ENCODE data around the gene ZNF674. TPM values are rescaled to one million over a fixed set of nuclear protein-coding genes. Genes with fewer than 3 reads are reported as not detected.
"Not testable (repeated sequence)": the region's sequence is repeated elsewhere in the genome, so short reads cannot be mapped to it uniquely, and the experiment has no call there.

The ZNF674 gene
- polyA plus RNA-seq, 4 donors: 0.89 to 3.7 (median 1.3) TPM

GRCh38 chrX:46530404-46530908 is 14.8 kb downstream of the ZNF674 start:
- not testable (repeated sequence) for FAIRE-seq; H3K4me1 ChIP-seq (ENCODE audit: control insufficient read depth in 3 of 3, insufficient read depth in 2 of 3, low read depth in 1 of 3, low read length in 2 of 3)
- WGBS, 3 donors: 67 to 100% (median 69%) methylated on average over 1 of the region's 1 CpG

GRCh38 chrX:46529740-46530403 is 15.3 kb downstream of the ZNF674 start:
- not testable (repeated sequence) for FAIRE-seq; H3K4me3 ChIP-seq (ENCODE audit: low read depth in 1 of 3, low read length in 3 of 3); DNase-seq; H3K9me3 ChIP-seq (ENCODE audit: control insufficient read depth in 2 of 2, insufficient read depth in 1 of 2, low read depth in 1 of 2, low read length in 1 of 2); H3K27ac ChIP-seq (ENCODE audit: low read depth in 1 of 3, low read length in 2 of 3); H3K36me3 ChIP-seq (ENCODE audit: control insufficient read depth in 3 of 3, insufficient read depth in 2 of 3, low read depth in 1 of 3, low read length in 3 of 3); H3K4me1 ChIP-seq (ENCODE audit: control insufficient read depth in 3 of 3, insufficient read depth in 2 of 3, low read depth in 1 of 3, low read length in 2 of 3); H3K27me3 ChIP-seq (ENCODE audit: control insufficient read depth in 3 of 3, insufficient read depth in 3 of 3, low read length in 3 of 3)
- 78 to 92% (median 89%) methylated on average over 11 to 12 of the region's 12 CpGs for WGBS, 3 donors

More at GRCh38 chrX:46530404-46530908, 14.8 kb downstream of the ZNF674 start:
- not testable (repeated sequence) for H3K27me3 ChIP-seq (ENCODE audit: control insufficient read depth in 3 of 3, insufficient read depth in 3 of 3, low read length in 3 of 3); H3K36me3 ChIP-seq (ENCODE audit: control insufficient read depth in 3 of 3, insufficient read depth in 2 of 3, low read depth in 1 of 3, low read length in 3 of 3); DNase-seq; H3K9me3 ChIP-seq (ENCODE audit: control insufficient read depth in 2 of 2, insufficient read depth in 1 of 2, low read depth in 1 of 2, low read length in 1 of 2); H3K27ac ChIP-seq (ENCODE audit: low read depth in 1 of 3, low read length in 2 of 3); H3K4me3 ChIP-seq (ENCODE audit: low read depth in 1 of 3, low read length in 3 of 3)

GRCh38 chrX:46528640-46529039 is 16.6 kb downstream of the ZNF674 start:
- WGBS, 3 donors: 58 to 80% (median 72%) methylated on average over 2 to 6 of the region's 6 CpGs
- peak in 1 of 2 donors; percentile 1 for DNase-seq
- FAIRE-seq: not testable (repeated sequence)

GRCh38 chrX:46506076-46506475 is 39.1 kb downstream of the ZNF674 start:
- DNase-seq: no peak
- H3K27ac ChIP-seq (ENCODE audit: low read depth in 1 of 3, low read length in 2 of 3): no peak overlapping the region
- no peak overlapping the region for H3K4me3 ChIP-seq (ENCODE audit: low read depth in 1 of 3, low read length in 3 of 3)
- peaks cover 0 to 2% (median 0%) of the 10 kb centered on the region in 3 donors for H3K36me3 ChIP-seq (ENCODE audit: control insufficient read depth in 3 of 3, insufficient read depth in 2 of 3, low read depth in 1 of 3, low read length in 3 of 3)
- FAIRE-seq: no peak
- no peaks in the 10 kb centered on the region for H3K27me3 ChIP-seq (ENCODE audit: control insufficient read depth in 3 of 3, insufficient read depth in 3 of 3, low read length in 3 of 3)
- peaks cover 0 to 14% of the 10 kb centered on the region in 2 donors for H3K9me3 ChIP-seq (ENCODE audit: control insufficient read depth in 2 of 2, insufficient read depth in 1 of 2, low read depth in 1 of 2, low read length in 1 of 2)
- no peaks in the 10 kb centered on the region for H3K4me1 ChIP-seq (ENCODE audit: control insufficient read depth in 3 of 3, insufficient read depth in 2 of 3, low read depth in 1 of 3, low read length in 2 of 3)
- 75 to 96% (median 86%) methylated on average over 1 of the region's 1 CpG for WGBS, 3 donors

More at GRCh38 chrX:46528640-46529039, 16.6 kb downstream of the ZNF674 start:
- H3K4me1 ChIP-seq (ENCODE audit: control insufficient read depth in 3 of 3, insufficient read depth in 2 of 3, low read depth in 1 of 3, low read length in 2 of 3); H3K27me3 ChIP-seq (ENCODE audit: control insufficient read depth in 3 of 3, insufficient read depth in 3 of 3, low read length in 3 of 3); H3K9me3 ChIP-seq (ENCODE audit: control insufficient read depth in 2 of 2, insufficient read depth in 1 of 2, low read depth in 1 of 2, low read length in 1 of 2); H3K36me3 ChIP-seq (ENCODE audit: control insufficient read depth in 3 of 3, insufficient read depth in 2 of 3, low read depth in 1 of 3, low read length in 3 of 3); H3K27ac ChIP-seq (ENCODE audit: low read depth in 1 of 3, low read length in 2 of 3); H3K4me3 ChIP-seq (ENCODE audit: low read depth in 1 of 3, low read length in 3 of 3): not testable (repeated sequence)

- Histone ChIP-seq H3K27me3 (ENCODE audit: control insufficient read depth in 3 of 3, insufficient read depth in 3 of 3, low read length in 3 of 3) (no peaks in the 10 kb centered on the region), H3K4me3 (ENCODE audit: low read depth in 1 of 3, low read length in 3 of 3) (no peak overlapping the region), H3K36me3 (ENCODE audit: control insufficient read depth in 3 of 3, insufficient read depth in 2 of 3, low read depth in 1 of 3, low read length in 3 of 3) (peaks cover 0 to 2% (median 0%) of the 10 kb centered on the region in 3 donors), H3K27ac (ENCODE audit: low read depth in 1 of 3, low read length in 2 of 3) (no peak overlapping the region), H3K9me3 (ENCODE audit: control insufficient read depth in 2 of 2, insufficient read depth in 1 of 2, low read depth in 1 of 2, low read length in 1 of 2) (peaks cover 0 to 26% of the 10 kb centered on the region in 2 donors), H3K4me1 (ENCODE audit: control insufficient read depth in 3 of 3, insufficient read depth in 2 of 3, low read depth in 1 of 3, low read length in 2 of 3) (no peaks in the 10 kb centered on the region)
- FAIRE-seq: no peak
- 64 to 88% (median 87%) methylated on average over 2 of the region's 2 CpGs for WGBS, 3 donors
- DNase-seq: no peak
Observed at GRCh38 chrX:46502848-46503247, 42.4 kb downstream of the ZNF674 start.

- no peak for FAIRE-seq
- peaks cover 0 to 17% of the 10 kb centered on the region in 2 donors for H3K9me3 ChIP-seq (ENCODE audit: control insufficient read depth in 2 of 2, insufficient read depth in 1 of 2, low read depth in 1 of 2, low read length in 1 of 2)
Observed at GRCh38 chrX:46500054-46500453, 45.2 kb downstream of the ZNF674 start.

GRCh38 chrX:46488712-46489111 is 56.5 kb downstream of the ZNF674 start:
- 86 to 96% (median 88%) methylated on average over 10 of the region's 10 CpGs for WGBS, 3 donors

More at GRCh38 chrX:46500054-46500453, 45.2 kb downstream of the ZNF674 start:
- DNase-seq: no peak
- Histone ChIP-seq H3K4me3 (ENCODE audit: low read depth in 1 of 3, low read length in 3 of 3) (no peak overlapping the region), H3K27ac (ENCODE audit: low read depth in 1 of 3, low read length in 2 of 3) (no peak overlapping the region), H3K27me3 (ENCODE audit: control insufficient read depth in 3 of 3, insufficient read depth in 3 of 3, low read length in 3 of 3) (no peaks in the 10 kb centered on the region), H3K4me1 (ENCODE audit: control insufficient read depth in 3 of 3, insufficient read depth in 2 of 3, low read depth in 1 of 3, low read length in 2 of 3) (no peaks in the 10 kb centered on the region), H3K36me3 (ENCODE audit: control insufficient read depth in 3 of 3, insufficient read depth in 2 of 3, low read depth in 1 of 3, low read length in 3 of 3) (peaks cover 0 to 2% (median 0%) of the 10 kb centered on the region in 3 donors)
- 80 to 100% (median 100%) methylated on average over 1 of the region's 1 CpG for WGBS, 3 donors

GRCh38 chrX:46485897-46486296 is 59.3 kb downstream of the ZNF674 start:
- WGBS, 3 donors: 81 to 89% (median 82%) methylated on average over 8 of the region's 8 CpGs
- Histone ChIP-seq H3K4me3 (ENCODE audit: low read depth in 1 of 3, low read length in 3 of 3) (no peak overlapping the region), H3K27me3 (ENCODE audit: control insufficient read depth in 3 of 3, insufficient read depth in 3 of 3, low read length in 3 of 3) (no peaks in the 10 kb centered on the region), H3K4me1 (ENCODE audit: control insufficient read depth in 3 of 3, insufficient read depth in 2 of 3, low read depth in 1 of 3, low read length in 2 of 3) (no peaks in the 10 kb centered on the region), H3K27ac (ENCODE audit: low read depth in 1 of 3, low read length in 2 of 3) (no peak overlapping the region), H3K9me3 (ENCODE audit: control insufficient read depth in 2 of 2, insufficient read depth in 1 of 2, low read depth in 1 of 2, low read length in 1 of 2) (peaks cover 0 to 9% of the 10 kb centered on the region in 2 donors), H3K36me3 (ENCODE audit: control insufficient read depth in 3 of 3, insufficient read depth in 2 of 3, low read depth in 1 of 3, low read length in 3 of 3) (peaks cover 0 to 3% (median 0%) of the 10 kb centered on the region in 3 donors)
- DNase-seq: no peak
- FAIRE-seq: no peak

More at GRCh38 chrX:46488712-46489111, 56.5 kb downstream of the ZNF674 start:
- Histone ChIP-seq H3K36me3 (ENCODE audit: control insufficient read depth in 3 of 3, insufficient read depth in 2 of 3, low read depth in 1 of 3, low read length in 3 of 3) (peaks cover 0 to 3% (median 0%) of the 10 kb centered on the region in 3 donors), H3K27me3 (ENCODE audit: control insufficient read depth in 3 of 3, insufficient read depth in 3 of 3, low read length in 3 of 3) (no peaks in the 10 kb centered on the region), H3K9me3 (ENCODE audit: control insufficient read depth in 2 of 2, insufficient read depth in 1 of 2, low read depth in 1 of 2, low read length in 1 of 2) (peaks cover 0 to 18% of the 10 kb centered on the region in 2 donors), H3K4me3 (ENCODE audit: low read depth in 1 of 3, low read length in 3 of 3) (no peak overlapping the region), H3K4me1 (ENCODE audit: control insufficient read depth in 3 of 3, insufficient read depth in 2 of 3, low read depth in 1 of 3, low read length in 2 of 3) (no peaks in the 10 kb centered on the region), H3K27ac (ENCODE audit: low read depth in 1 of 3, low read length in 2 of 3) (no peak overlapping the region)
- FAIRE-seq (no peak), DNase-seq (no peak)

All from small intestine (tissue), 7 donors.